MCF 10A (cell line): Measurements from ENCODE around the gene ST3GAL4. TPM values are rescaled to one million over a fixed set of nuclear protein-coding genes. Genes with fewer than 3 reads are reported as not detected.

Source experiments
- BruUV-seq: library from RNA; stranded (reverse); fragments of 400-500 nt; replicated peaks from 2 replicates; lab custom pipeline; 2021; lab: Mats Ljungman, UMichigan
- CTCF ChIA-PET: fragments of 300-600 bp; sonication (Branson Sonifier 250); formaldehyde crosslinking; extraction: SDS; loops from one replicate; lab custom pipeline; 2021; ENCODE audit warnings: antibody characterized with exemption, inconsistent platforms; lab: Yijun Ruan, JAX
- POLR2A ChIA-PET: fragments of 300-600, 350-650 bp; sonication (Branson Sonifier 250); formaldehyde crosslinking; extraction: SDS; loops from one replicate; lab custom pipeline; 2020; ENCODE audit warnings: antibody characterized with exemption, inconsistent platforms; lab: Yijun Ruan, JAX
- DNase-seq: peaks from one replicate; pipeline ENCODE4 v3.0.0-alpha.2; 2018; ENCODE audit not compliant: unreplicated experiment
- H3K27ac Mint-ChIP-seq: one replicate; pipeline ENCODE4 v1.8.0; 2022; ENCODE audit warnings: mild to moderate bottlenecking, low read depth, mixed read lengths; ENCODE audit not compliant: unreplicated experiment
- H3K27me3 Mint-ChIP-seq: one replicate; pipeline ENCODE4 v1.8.0; 2022; ENCODE audit warnings: mixed read lengths; ENCODE audit not compliant: insufficient read depth, unreplicated experiment
- H3K36me3 Mint-ChIP-seq: one replicate; pipeline ENCODE4 v1.8.0; 2022; ENCODE audit warnings: mild to moderate bottlenecking, moderate library complexity, mixed read lengths; ENCODE audit not compliant: insufficient read depth, unreplicated experiment
- H3K4me1 Mint-ChIP-seq: one replicate; pipeline ENCODE4 v1.8.0; 2022; ENCODE audit warnings: mixed read lengths; ENCODE audit not compliant: insufficient read depth, unreplicated experiment
- H3K4me3 Mint-ChIP-seq: one replicate; pipeline ENCODE4 v1.8.0; 2022; ENCODE audit warnings: mild to moderate bottlenecking, moderate library complexity, mixed read lengths; ENCODE audit not compliant: unreplicated experiment
- H3K9me3 Mint-ChIP-seq: one replicate; pipeline ENCODE4 v1.8.0; 2022; ENCODE audit warnings: mixed read lengths; ENCODE audit not compliant: unreplicated experiment
- intact Hi-C: fragments of 100-400 bp; cut with micrococcal nuclease; formaldehyde crosslinking; loops from 2 replicates; pipeline ENCODE4 v1.14.1; 2022
- total RNA-seq: library from RNA; stranded (reverse); gene quantifications from 2 replicates; pipeline ENCODE4 v1.2.3, GENCODE V29; 2022
- TF ChIP-seq, protein P1 (sequence below): fragments of 200-600 bp; IDR thresholded peaks from one replicate; pipeline ENCODE4 v1.8.0; 2022; ENCODE audit warnings: antibody characterized with exemption, mild to moderate bottlenecking; ENCODE audit not compliant: unreplicated experiment

Gene ST3GAL4
- total RNA-seq, 1 experiment from 2014 or later: 15.3 TPM

DNA sequence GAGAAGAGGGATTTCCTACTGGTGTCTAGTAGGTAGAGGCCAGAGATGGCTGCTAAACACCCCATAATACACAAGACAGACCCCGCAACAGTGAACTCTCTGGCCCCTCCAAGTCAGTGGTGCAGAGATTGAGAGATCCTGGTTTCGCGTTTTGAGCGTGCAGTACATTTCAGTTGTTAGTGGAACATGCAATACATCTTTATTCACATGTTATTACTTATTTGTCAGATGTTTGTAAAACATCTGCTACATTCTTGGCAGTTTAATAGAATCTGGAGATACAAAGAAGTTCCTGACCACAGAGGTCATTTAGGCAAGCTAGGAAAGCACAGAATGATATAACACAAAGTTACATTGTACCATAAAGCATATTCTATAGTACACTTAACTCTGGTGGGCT, 41.5 kb downstream of the ST3GAL4 start:
- TF ChIP-seq, protein P1, sequence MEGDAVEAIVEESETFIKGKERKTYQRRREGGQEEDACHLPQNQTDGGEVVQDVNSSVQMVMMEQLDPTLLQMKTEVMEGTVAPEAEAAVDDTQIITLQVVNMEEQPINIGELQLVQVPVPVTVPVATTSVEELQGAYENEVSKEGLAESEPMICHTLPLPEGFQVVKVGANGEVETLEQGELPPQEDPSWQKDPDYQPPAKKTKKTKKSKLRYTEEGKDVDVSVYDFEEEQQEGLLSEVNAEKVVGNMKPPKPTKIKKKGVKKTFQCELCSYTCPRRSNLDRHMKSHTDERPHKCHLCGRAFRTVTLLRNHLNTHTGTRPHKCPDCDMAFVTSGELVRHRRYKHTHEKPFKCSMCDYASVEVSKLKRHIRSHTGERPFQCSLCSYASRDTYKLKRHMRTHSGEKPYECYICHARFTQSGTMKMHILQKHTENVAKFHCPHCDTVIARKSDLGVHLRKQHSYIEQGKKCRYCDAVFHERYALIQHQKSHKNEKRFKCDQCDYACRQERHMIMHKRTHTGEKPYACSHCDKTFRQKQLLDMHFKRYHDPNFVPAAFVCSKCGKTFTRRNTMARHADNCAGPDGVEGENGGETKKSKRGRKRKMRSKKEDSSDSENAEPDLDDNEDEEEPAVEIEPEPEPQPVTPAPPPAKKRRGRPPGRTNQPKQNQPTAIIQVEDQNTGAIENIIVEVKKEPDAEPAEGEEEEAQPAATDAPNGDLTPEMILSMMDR: no peak
- Mint-ChIP-seq H3K27me3 (no peaks in the 10 kb centered on the region), H3K27ac (no peak overlapping the region), H3K4me1 (peaks cover 22% of the 10 kb centered on the region), H3K9me3 (no peaks in the 10 kb centered on the region), H3K36me3 (no peaks in the 10 kb centered on the region), H3K4me3 (no peak overlapping the region)
- no TSS peak for BruUV-seq
- intact Hi-C loops: no loop called here
- ChIA-PET CTCF (interaction anchor here (0.7 kb wide), 1 partner anchor 86 kb away, joined by 4 read pairs; no protein-coding TSS in a partner anchor), POLR2A (no interaction called here)
- no peak for DNase-seq

DNA sequence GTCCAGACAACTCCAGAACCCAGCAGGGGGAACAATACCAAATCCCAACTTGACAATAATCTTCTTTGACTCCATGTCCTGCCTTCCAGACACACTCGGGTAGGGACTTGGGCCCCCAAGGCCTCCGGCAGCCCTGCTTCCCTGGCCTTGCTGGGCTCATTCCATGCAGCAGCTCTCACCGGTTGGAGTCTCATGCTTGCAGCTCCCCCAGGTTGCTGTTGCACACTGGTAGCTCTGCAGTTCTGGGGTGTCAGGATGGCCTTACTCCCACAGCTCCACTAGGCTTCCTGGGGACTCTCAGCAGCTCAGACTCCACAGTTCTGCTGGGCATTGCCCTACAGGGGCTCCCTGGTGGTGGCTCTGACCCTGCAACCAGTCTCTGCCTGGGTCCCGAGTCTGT, 42.8 kb downstream of the ST3GAL4 start:
- no peaks in the 10 kb centered on the region for H3K36me3 Mint-ChIP-seq
- ChIA-PET CTCF (interaction anchor here (0.8 kb wide), 1 partner anchor 82 kb away, joined by 3 read pairs; no protein-coding TSS in a partner anchor), POLR2A (no interaction called here)
- no TSS peak for BruUV-seq
- TF ChIP-seq, protein P1: no peak
- H3K4me1 Mint-ChIP-seq: peaks cover 20% of the 10 kb centered on the region
- H3K27ac Mint-ChIP-seq: no peak overlapping the region
- H3K9me3 Mint-ChIP-seq: no peaks in the 10 kb centered on the region
- no peak overlapping the region for H3K4me3 Mint-ChIP-seq
- no peak for DNase-seq
- no peaks in the 10 kb centered on the region for H3K27me3 Mint-ChIP-seq
- intact Hi-C loops: no loop called here

DNA sequence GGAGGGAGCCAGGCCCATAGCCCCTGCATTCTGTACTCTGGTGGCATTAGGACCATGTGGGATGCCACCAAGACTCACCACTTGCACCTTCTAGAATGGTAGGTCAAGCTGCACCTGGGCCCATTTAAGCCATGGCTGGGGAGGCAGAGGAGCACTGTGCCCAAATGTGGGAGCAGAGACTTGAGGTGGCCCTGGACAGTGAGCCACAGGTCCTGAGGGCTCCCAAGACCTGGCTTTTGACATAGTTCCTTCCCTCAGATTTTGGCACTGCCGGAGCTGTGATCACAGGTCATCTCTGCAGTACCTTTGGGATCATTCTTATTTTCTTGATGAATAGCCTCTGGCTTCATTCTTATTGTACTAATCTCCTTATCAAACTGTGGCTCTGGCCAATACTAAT, 43.2 kb downstream of the ST3GAL4 start:
- ChIA-PET POLR2A (interaction anchor here (0.6 kb wide), 1 partner anchor 64 kb away, joined by 3 read pairs; no protein-coding TSS in a partner anchor), CTCF (interaction anchor here (0.8 kb wide), 1 partner anchor 82 kb away, joined by 3 read pairs; no protein-coding TSS in a partner anchor)
- BruUV-seq: no TSS peak
- no peaks in the 10 kb centered on the region for H3K36me3 Mint-ChIP-seq
- no peaks in the 10 kb centered on the region for H3K9me3 Mint-ChIP-seq
- H3K27me3 Mint-ChIP-seq: no peaks in the 10 kb centered on the region
- H3K4me3 Mint-ChIP-seq: no peak overlapping the region
- TF ChIP-seq, protein P1: no peak
- H3K27ac Mint-ChIP-seq: no peak overlapping the region
- peaks cover 23% of the 10 kb centered on the region for H3K4me1 Mint-ChIP-seq
- no peak for DNase-seq
- intact Hi-C loops: no loop called here

DNA sequence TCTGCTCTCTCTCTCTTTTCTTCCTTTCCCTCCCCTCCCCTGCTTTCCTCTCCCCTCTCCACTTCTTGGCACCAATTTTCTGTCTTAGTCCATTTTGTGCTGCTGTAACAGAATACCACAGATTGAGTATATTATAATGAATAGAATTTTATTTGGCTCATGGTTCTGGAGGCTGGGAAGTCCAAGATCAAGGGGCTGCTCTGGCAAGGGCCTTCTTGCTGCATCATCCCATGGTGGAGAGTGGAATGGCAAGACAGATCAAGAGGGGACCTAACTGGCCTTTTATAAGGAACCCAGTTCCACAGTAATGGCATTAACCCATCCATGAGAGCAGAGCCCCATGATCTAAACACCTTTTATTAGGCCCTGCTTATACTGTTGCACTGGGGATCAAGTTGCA, 44.5 kb downstream of the ST3GAL4 start:
- no TSS peak for BruUV-seq
- DNase-seq: no peak
- Mint-ChIP-seq H3K27ac (no peak overlapping the region), H3K36me3 (no peaks in the 10 kb centered on the region), H3K9me3 (no peaks in the 10 kb centered on the region), H3K4me1 (peaks cover 31% of the 10 kb centered on the region), H3K27me3 (no peaks in the 10 kb centered on the region), H3K4me3 (no peak overlapping the region)
- ChIA-PET CTCF (interaction anchor here (0.6 to 1.4 kb wide), 2 partner anchors 16 to 90 kb away, joined by 3 to 6 read pairs; no protein-coding TSS in a partner anchor), POLR2A (no interaction called here)
- intact Hi-C loops: loop anchor here (5.0 kb wide), 1 partner anchor 43 kb away; the partner anchor contains the start of gene ST3GAL4
- TF ChIP-seq, protein P1: no peak
